Fibroblast of villous mesenchyme (primary cell): ENCODE data around the gene CILP2. TPM values are rescaled to one million over a fixed set of nuclear protein-coding genes. Genes with fewer than 3 reads are reported as not detected.

Experiments used
- DNase-seq: peaks from one replicate; pipeline ENCODE4 v3.0.0-alpha.2; 2010; ENCODE audit warnings: low read depth
- H3K4me3 ChIP-seq: 2 replicates; pipeline ENCODE4 v1.5.1; 2011; ENCODE audit warnings: low read depth, mild to moderate bottlenecking, low read length
- CTCF ChIP-seq: IDR thresholded peaks from 2 replicates; pipeline ENCODE4 v1.5.1; 2012; ENCODE audit warnings: low read depth, mild to moderate bottlenecking, low read length; ENCODE audit not compliant: insufficient read depth
- total RNA-seq: library from RNA; depleted of rRNA; stranded (reverse); fragments of >200 nt; gene quantifications from 2 replicates; pipeline ENCODE4 v1.2.3, GENCODE V29; 2012

Gene CILP2
- total RNA-seq, 1 donor, result 0.43 TPM

- no peak overlapping the region for H3K4me3 ChIP-seq
- TF ChIP-seq CTCF, result no peak
- DNase-seq, result no peak
Observed at GRCh38 chr19:19550485-19550929, 12.4 kb downstream of the CILP2 start.

GRCh38 chr19:19550972-19551852 is 13.1 kb downstream of the CILP2 start:
- no peak overlapping the region for H3K4me3 ChIP-seq
- no peak for DNase-seq
- no peak for TF ChIP-seq CTCF

GRCh38 chr19:19551853-19552192 is 13.8 kb downstream of the CILP2 start:
- no peak overlapping the region for H3K4me3 ChIP-seq
- no peak for TF ChIP-seq CTCF
- no peak for DNase-seq

GRCh38 chr19:19552798-19553197 is 14.7 kb downstream of the CILP2 start:
- no peak for DNase-seq
- TF ChIP-seq CTCF, result peak; percentile 65
- H3K4me3 ChIP-seq, result no peak overlapping the region

- no peak for DNase-seq
- no peak for TF ChIP-seq CTCF
Observed at GRCh38 chr19:19553670-19554069, 15.6 kb downstream of the CILP2 start.

GRCh38 chr19:19554074-19555023 is 16.3 kb downstream of the CILP2 start:
- DNase-seq, result peak; percentile 30
- no peak overlapping the region for H3K4me3 ChIP-seq
- TF ChIP-seq CTCF, result peak; percentile 74

More at GRCh38 chr19:19553670-19554069, 15.6 kb downstream of the CILP2 start:
- no peak overlapping the region for H3K4me3 ChIP-seq
